ENCODE results near the gene LCNL1.

DNA sequence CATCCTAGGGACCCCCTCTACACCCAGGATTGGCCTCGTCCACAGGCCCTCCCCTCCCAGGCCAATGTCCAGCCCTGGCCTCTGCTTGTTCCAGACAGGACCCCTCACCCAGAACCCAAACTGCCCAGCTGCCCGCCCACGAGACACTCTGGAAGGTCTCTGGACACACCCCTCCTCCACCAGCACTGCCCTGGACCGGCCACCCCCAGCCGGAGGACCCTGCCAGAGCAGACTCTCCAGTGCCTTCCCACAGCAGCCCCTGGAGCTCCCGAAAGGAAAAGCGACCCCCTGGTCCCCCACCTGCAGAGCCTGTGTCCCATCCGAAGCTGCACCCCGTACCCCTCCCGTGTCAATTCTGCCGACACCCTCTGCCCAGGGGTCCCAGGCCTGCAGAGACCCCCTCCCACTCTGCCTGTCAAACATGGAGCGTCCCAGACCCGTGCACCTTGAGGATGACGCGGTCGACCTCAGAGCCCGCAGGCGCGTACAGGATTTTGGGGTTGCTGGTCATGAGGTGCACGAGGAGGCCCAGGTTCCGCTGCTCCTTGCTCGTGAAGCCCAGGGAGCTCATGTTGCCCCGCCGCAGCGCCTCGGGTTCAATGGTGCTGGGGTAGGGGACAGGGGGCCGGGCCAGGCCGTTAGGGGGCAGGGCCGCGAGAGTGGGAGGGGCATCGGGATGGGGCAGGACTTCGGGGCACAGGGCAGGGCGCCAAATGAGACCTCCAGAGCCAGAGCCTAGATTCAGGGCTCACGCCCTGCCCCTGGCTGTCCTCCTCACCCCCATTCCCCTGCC lies 37.3 kb downstream of the LCNL1 start:
- TF ChIP-seq POLR2AphosphoS5 (IDR thresholded peaks at IDR 0.05; ENCODE audit: borderline replicate concordance, low read depth, low read length) (no peak), EZH2 (IDR thresholded peaks at IDR 0.05) (no peak)
